ENCODE results near the gene DNAJC11. TPM values are rescaled to one million over a fixed set of nuclear protein-coding genes. Genes with fewer than 3 reads are reported as not detected.
"Not testable (repeated sequence)": the region's sequence is repeated elsewhere in the genome, so short reads cannot be mapped to it uniquely, and the experiment has no call there.

DNAJC11 gene
- total RNA-seq, 1 experiment from 2014 or later: 102 TPM

DNA sequence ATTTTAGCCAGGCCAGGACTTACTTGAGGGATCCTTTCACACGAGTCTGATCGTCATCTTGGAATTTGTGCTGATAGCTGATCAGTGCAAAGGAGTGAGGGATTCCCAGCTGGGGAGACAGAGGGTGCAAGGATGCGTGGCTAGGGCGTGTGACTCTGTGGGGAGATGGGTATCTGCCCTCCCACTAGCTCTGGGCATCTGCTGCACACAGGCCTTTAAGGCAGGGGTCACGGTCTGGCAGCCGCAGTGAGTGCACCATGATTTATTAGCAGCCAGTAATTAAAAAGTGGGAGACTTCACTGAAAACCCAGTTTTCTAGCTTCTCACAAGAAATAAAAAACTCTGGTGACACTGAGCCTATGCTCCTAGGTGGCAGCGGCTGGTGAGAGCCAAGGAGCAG lies 56.6 kb downstream of the DNAJC11 start (continued):
- TF ChIP-seq E2F1 (CRISPR knock-in tag; IDR thresholded peaks at IDR 0.05) (no peak), EMX1 (CRISPR knock-in tag; IDR thresholded peaks at IDR 0.05) (no peak), PRDM15 (CRISPR knock-in tag; IDR thresholded peaks at IDR 0.05) (no peak), SMAD3 (CRISPR knock-in tag; IDR thresholded peaks at IDR 0.05; ENCODE audit: borderline replicate concordance) (no peak), NFYB (CRISPR knock-in tag; conservative IDR thresholded peaks at IDR 0.05; ENCODE audit: low read depth) (no peak), ZNF263 (CRISPR knock-in tag; IDR thresholded peaks at IDR 0.05; ENCODE audit: low read depth) (no peak), ZNF671 (CRISPR knock-in tag; IDR thresholded peaks at IDR 0.05) (no peak), ZNF138 (CRISPR knock-in tag; conservative IDR thresholded peaks at IDR 0.05) (no peak), IRF2 (CRISPR knock-in tag; IDR thresholded peaks at IDR 0.05; ENCODE audit: borderline replicate concordance, low read depth) (no peak)
- TF ChIP-seq, protein P1, sequence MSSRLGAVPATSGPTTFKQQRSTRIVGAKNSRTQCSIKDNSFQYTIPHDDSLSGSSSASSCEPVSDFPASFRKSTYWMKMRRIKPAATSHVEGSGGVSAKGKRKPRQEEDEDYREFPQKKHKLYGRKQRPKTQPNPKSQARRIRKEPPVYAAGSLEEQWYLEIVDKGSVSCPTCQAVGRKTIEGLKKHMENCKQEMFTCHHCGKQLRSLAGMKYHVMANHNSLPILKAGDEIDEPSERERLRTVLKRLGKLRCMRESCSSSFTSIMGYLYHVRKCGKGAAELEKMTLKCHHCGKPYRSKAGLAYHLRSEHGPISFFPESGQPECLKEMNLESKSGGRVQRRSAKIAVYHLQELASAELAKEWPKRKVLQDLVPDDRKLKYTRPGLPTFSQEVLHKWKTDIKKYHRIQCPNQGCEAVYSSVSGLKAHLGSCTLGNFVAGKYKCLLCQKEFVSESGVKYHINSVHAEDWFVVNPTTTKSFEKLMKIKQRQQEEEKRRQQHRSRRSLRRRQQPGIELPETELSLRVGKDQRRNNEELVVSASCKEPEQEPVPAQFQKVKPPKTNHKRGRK (CRISPR knock-in tag; IDR thresholded peaks at IDR 0.05; ENCODE audit: borderline replicate concordance): no peak
- TF ChIP-seq, protein P2, sequence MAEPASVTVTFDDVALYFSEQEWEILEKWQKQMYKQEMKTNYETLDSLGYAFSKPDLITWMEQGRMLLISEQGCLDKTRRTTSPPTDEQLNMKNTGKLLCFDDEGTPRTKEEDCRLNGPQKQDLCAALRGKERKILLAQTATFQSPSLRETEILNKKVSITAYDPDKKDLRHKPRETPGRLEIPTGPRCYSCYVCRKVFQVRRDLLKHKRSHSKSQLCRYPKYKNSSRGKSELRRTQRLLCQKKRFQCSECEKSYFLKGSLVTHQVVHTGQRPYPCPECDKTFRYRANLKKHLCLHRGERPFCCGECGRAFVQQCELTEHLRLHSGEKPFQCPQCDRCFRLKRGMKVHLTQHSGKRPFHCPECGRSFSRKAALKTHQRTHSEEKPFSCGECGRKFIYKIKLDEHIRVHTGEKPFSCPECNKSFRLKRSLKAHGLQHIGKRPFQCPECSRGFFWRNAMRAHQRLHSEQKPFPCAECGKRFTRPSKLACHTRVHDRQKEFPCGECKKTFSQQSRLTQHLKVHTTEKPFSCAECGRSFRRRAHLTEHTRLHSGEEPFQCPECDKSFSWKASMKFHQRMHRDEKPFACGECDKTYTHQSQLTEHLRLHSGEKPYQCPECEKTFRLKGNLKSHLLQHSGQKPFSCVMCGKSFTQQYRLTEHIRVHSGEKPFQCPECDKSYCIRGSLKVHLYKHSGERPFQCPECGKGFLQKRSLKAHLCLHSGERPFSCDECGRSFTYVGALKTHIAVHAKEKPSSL (CRISPR knock-in tag; conservative IDR thresholded peaks at IDR 0.05): no peak
- TF ChIP-seq, protein P3, sequence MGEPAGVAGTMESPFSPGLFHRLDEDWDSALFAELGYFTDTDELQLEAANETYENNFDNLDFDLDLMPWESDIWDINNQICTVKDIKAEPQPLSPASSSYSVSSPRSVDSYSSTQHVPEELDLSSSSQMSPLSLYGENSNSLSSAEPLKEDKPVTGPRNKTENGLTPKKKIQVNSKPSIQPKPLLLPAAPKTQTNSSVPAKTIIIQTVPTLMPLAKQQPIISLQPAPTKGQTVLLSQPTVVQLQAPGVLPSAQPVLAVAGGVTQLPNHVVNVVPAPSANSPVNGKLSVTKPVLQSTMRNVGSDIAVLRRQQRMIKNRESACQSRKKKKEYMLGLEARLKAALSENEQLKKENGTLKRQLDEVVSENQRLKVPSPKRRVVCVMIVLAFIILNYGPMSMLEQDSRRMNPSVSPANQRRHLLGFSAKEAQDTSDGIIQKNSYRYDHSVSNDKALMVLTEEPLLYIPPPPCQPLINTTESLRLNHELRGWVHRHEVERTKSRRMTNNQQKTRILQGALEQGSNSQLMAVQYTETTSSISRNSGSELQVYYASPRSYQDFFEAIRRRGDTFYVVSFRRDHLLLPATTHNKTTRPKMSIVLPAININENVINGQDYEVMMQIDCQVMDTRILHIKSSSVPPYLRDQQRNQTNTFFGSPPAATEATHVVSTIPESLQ (CRISPR knock-in tag; IDR thresholded peaks at IDR 0.05): no peak

DNA sequence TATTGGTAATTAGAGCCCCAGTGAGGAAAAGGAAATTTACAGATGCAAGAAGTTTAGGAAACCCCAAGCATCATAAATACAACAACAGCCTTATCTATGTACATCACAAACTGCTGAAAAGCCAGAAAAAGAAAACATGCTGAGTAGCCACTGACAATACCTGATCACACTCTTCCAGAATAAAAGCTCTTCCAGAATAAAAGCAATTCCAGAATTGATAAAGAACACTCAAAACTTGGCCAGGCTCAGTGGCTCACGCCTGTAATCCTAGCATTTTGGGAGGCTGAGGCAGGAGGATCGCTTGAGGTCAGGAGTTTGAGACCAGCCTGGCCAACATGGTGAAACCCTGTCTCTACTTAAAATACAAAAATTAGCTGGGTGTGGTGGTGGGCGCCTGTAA lies 60.7 kb downstream of the DNAJC11 start:
- ATAC-seq; POLR2A ChIA-PET; H3K4me3 Mint-ChIP-seq; H3K27me3 Mint-ChIP-seq (ENCODE audit: low read depth); H3K27ac Mint-ChIP-seq; H3K9me3 Mint-ChIP-seq; DNase-seq (ENCODE audit: low spot score); H3K4me1 Mint-ChIP-seq; CTCF ChIA-PET: not testable (repeated sequence)
- peaks cover 79% of the 10 kb centered on the region for H3K36me3 Mint-ChIP-seq

DNA sequence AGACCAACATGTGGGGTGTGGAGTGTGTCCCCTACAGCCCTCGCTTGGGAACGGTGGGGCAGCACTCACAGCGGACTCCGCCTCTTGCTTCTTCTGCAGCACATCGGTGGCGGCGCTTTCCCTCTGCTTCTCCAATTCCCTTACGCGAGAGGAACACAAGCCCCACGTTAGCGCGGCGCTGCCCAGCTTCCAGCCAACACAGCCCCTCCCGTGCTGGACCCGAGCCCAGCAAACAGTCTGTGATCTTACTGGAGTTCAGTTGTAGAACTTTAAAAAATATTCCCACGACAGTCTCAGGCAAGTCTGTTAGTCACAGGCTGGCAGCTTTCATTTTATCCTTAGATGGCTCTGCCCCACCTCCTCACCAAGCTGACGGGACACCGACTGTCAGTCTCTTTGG lies 63.4 kb downstream of the DNAJC11 start:
- ChIA-PET CTCF (interaction anchor here (2.9 kb wide), 1 partner anchor 8 kb away, joined by 15 read pairs; no protein-coding TSS in a partner anchor), POLR2A (no interaction called here)
- no peak for ATAC-seq
- H3K27ac Mint-ChIP-seq: no peak overlapping the region
- H3K36me3 Mint-ChIP-seq: peaks cover 78% of the 10 kb centered on the region
- H3K4me1 Mint-ChIP-seq: no peaks in the 10 kb centered on the region
- H3K4me3 Mint-ChIP-seq: no peak overlapping the region
- H3K9me3 Mint-ChIP-seq: no peaks in the 10 kb centered on the region
- DNase-seq (ENCODE audit: low spot score): no peak
- H3K27me3 Mint-ChIP-seq (ENCODE audit: low read depth): no peaks in the 10 kb centered on the region
- TF ChIP-seq ZNF416 (CRISPR knock-in tag; IDR thresholded peaks at IDR 0.05): no peak
- TF ChIP-seq ERG (CRISPR knock-in tag; IDR thresholded peaks at IDR 0.05): no peak
- no peak for TF ChIP-seq KAT7 (CRISPR knock-in tag; IDR thresholded peaks at IDR 0.05; ENCODE audit: borderline replicate concordance)
- no peak for TF ChIP-seq OVOL2 (CRISPR knock-in tag; IDR thresholded peaks at IDR 0.05; ENCODE audit: borderline replicate concordance)
- TF ChIP-seq MLX (CRISPR knock-in tag; IDR thresholded peaks at IDR 0.05): no peak
- TF ChIP-seq TCF7 (CRISPR knock-in tag; IDR thresholded peaks at IDR 0.05; ENCODE audit: low read depth): no peak
- TF ChIP-seq MXD4 (CRISPR knock-in tag; IDR thresholded peaks at IDR 0.05; ENCODE audit: borderline replicate concordance): no peak
- TF ChIP-seq, protein P4, sequence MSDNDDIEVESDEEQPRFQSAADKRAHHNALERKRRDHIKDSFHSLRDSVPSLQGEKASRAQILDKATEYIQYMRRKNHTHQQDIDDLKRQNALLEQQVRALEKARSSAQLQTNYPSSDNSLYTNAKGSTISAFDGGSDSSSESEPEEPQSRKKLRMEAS (CRISPR knock-in tag; IDR thresholded peaks at IDR 0.05): no peak
- no peak for TF ChIP-seq ZNF121 (CRISPR knock-in tag; IDR thresholded peaks at IDR 0.05)
- no peak for TF ChIP-seq ZNF232 (CRISPR knock-in tag; IDR thresholded peaks at IDR 0.05)

Measured in WTC11 (cell line).